GM19099 (cell line): ENCODE results near the gene ARHGAP15.

Source experiments
- POLR2A ChIP-seq: IDR thresholded peaks from 3 replicates; pipeline ENCODE4 v1.6.1; 2011; ENCODE audit warnings: low read depth; ENCODE audit not compliant: insufficient read length; ENCODE audit errors: extremely low read depth

The ARHGAP15 gene

GRCh38 chr2:143138292-143138691, 9.1 kb downstream of the ARHGAP15 start:
- no peak for TF ChIP-seq POLR2A

GRCh38 chr2:143139835-143140393, 10.7 kb downstream of the ARHGAP15 start:
- no peak for TF ChIP-seq POLR2A

- no peak for TF ChIP-seq POLR2A
These were observed 11.8 kb downstream of the ARHGAP15 start for GRCh38 chr2:143140864-143141661.

- TF ChIP-seq POLR2A: no peak
These were observed 13.4 kb downstream of the ARHGAP15 start for GRCh38 chr2:143142598-143142997.

GRCh38 chr2:143144813-143145455, 15.7 kb downstream of the ARHGAP15 start:
- TF ChIP-seq POLR2A: no peak

- no peak for TF ChIP-seq POLR2A
These were observed 17.1 kb downstream of the ARHGAP15 start for GRCh38 chr2:143146366-143146765.

- no peak for TF ChIP-seq POLR2A
These were observed 17.8 kb downstream of the ARHGAP15 start for GRCh38 chr2:143146815-143147530.

- TF ChIP-seq POLR2A: no peak
These were observed 18.8 kb downstream of the ARHGAP15 start for GRCh38 chr2:143148011-143148410.

GRCh38 chr2:143148757-143149156, 19.5 kb downstream of the ARHGAP15 start:
- no peak for TF ChIP-seq POLR2A

- TF ChIP-seq POLR2A: no peak
These were observed 21.1 kb downstream of the ARHGAP15 start for GRCh38 chr2:143150287-143150686.

GRCh38 chr2:143151111-143151752, 22.0 kb downstream of the ARHGAP15 start:
- TF ChIP-seq POLR2A: no peak

- TF ChIP-seq POLR2A: no peak
These were observed 23.0 kb downstream of the ARHGAP15 start for GRCh38 chr2:143152219-143152618.

- TF ChIP-seq POLR2A: no peak
These were observed 23.4 kb downstream of the ARHGAP15 start for GRCh38 chr2:143152637-143153036.

- TF ChIP-seq POLR2A: no peak
These were observed 26.4 kb downstream of the ARHGAP15 start for GRCh38 chr2:143155661-143156060.

GRCh38 chr2:143157001-143157400, 27.8 kb downstream of the ARHGAP15 start:
- no peak for TF ChIP-seq POLR2A
